HFF-Myc (cell line): Measurements from ENCODE around the gene CNOT2.

Experiments
- DNase-seq: peaks from one replicate; pipeline ENCODE4 v3.0.0-alpha.2; 2011; ENCODE audit warnings: low read depth; ENCODE audit errors: extremely low read depth
- H3K4me3 ChIP-seq: replicated peaks from 2 replicates; pipeline ENCODE4 v1.5.1; 2011; ENCODE audit warnings: low read depth, mild to moderate bottlenecking, control low read depth, low read length
- CTCF ChIP-seq: IDR thresholded peaks from 2 replicates; pipeline ENCODE4 v1.5.1; 2012; ENCODE audit warnings: mild to moderate bottlenecking, low read depth, low read length, control low read depth; ENCODE audit errors: missing control alignments

The CNOT2 gene

GRCh38 chr12:70366581-70367257, 123.5 kb downstream of the CNOT2 start:
- H3K4me3 ChIP-seq, result peak overlapping the region; percentile 38
- no peak for TF ChIP-seq CTCF
- DNase-seq, result no peak

- TF ChIP-seq CTCF, result no peak
- H3K4me3 ChIP-seq, result peak overlapping the region; percentile 38
- no peak for DNase-seq
Observed at GRCh38 chr12:70367258-70368141, 124.3 kb downstream of the CNOT2 start.

GRCh38 chr12:70372881-70373280, 129.6 kb downstream of the CNOT2 start:
- DNase-seq, result no peak
- no peak overlapping the region for H3K4me3 ChIP-seq

GRCh38 chr12:70379846-70380245, 136.6 kb downstream of the CNOT2 start:
- no peak overlapping the region for H3K4me3 ChIP-seq
- DNase-seq, result no peak
- no peak for TF ChIP-seq CTCF

More at GRCh38 chr12:70372881-70373280, 129.6 kb downstream of the CNOT2 start:
- TF ChIP-seq CTCF, result no peak

GRCh38 chr12:70383484-70383883, 140.3 kb downstream of the CNOT2 start:
- no peak overlapping the region for H3K4me3 ChIP-seq
- no peak for DNase-seq
- no peak for TF ChIP-seq CTCF

- no peak for DNase-seq
- TF ChIP-seq CTCF, result no peak
- H3K4me3 ChIP-seq, result no peak overlapping the region
Observed at GRCh38 chr12:70383886-70384285, 140.7 kb downstream of the CNOT2 start.
